Lower leg skin (tissue), 3 donors: Measurements from ENCODE around the gene ENPP6.

Source experiments
- CTCF ChIP-seq, 3 donors: fragments of 450-650 bp; IDR thresholded peaks; one replicate each; pipeline ENCODE4 v1.5.1; 2016; ENCODE audit warnings: antibody characterized with exemption in 3 of 3, mild to moderate bottlenecking in 3 of 3, moderate library complexity in 2 of 3
- POLR2A ChIP-seq, 2 donors: fragments of 450-650 bp; IDR thresholded peaks; one replicate each; pipeline ENCODE4 v1.6.1; 2016 to 2017; ENCODE audit warnings: antibody characterized with exemption in 2 of 2, mild to moderate bottlenecking in 1 of 2, moderate library complexity in 1 of 2

DNA sequence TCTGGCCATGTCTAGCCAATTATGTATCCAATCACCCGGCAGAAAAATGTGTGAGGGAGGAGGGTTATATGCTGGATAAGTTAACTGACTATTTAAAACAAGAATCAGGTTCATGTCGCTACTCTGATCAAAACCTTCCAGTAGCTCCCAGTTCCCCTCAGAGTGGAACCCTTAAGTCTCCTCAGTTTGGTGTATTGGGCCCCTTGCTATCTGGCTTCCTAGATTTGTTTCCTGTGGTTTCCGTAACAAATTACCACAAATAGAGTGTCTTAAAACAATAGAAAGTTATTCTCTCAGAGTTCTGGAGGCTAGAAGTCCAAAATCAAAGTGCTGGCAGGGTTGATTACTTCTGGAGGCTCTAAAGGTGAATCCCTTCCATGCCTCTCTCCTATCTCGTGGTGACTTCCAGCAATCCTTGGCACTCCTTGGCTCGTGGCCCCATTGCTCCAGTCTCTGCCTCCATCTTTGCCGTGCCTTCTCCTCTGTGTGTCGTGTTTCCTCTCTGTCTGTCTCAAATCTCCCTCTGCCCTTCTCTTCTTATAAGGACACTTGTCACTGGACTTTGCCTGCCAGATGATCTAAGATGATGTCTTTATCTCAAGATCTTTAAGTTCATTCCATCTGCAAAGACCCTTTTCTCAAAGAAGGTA, 10.5 kb upstream of the ENPP6 start:
- TF ChIP-seq CTCF (IDR thresholded peaks at IDR 0.05) = no peak
- TF ChIP-seq POLR2A (IDR thresholded peaks at IDR 0.05) = no peak
